ENCODE results near the gene ABCA7.

The ABCA7 gene

DNA sequence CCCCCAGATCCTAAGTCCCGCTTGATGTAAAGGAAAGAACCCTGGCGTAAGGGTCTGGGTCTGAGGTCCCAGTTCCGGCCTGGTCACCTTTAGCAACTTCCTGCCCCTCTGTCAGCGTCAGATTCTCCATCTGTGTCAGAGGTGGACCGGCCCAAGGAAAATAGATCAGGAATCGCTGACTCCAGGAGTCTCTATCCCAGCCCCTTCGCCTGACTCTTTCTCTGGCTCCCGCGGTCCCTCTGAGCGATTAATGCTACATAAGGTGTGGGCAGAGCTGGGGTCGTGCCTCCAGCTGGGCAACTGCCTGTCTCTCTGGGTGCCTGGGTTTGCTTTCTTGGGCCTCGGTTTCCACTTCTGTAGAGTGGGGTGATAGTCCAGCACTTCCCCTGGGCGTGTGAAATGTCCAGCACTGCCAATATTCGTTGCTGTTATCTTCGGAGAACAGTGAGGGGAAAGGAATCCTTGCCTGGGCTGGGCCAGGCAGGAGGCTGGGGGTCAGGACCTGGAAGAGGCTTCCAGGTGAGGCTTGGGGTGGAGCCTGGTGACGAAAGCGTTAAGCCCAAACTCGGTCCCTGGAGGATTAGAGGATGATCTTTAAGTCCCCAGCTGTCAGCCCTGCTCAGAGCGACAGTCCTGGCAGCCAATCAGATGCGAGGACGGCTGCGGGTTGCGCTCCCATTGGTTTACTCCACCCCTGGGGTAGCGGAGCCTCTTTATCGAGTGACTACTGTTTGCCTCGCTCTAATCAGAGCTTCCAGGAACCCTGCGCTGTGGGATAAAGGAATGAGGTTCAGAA lies 767 bp downstream of the ABCA7 start:
- peaks cover 5% of the 10 kb centered on the region for H3K4me1 ChIP-seq
- TF ChIP-seq CTCF (IDR thresholded peaks at IDR 0.05): no peak
- peak overlapping the region; percentile 63 for H3K4me3 ChIP-seq (ENCODE audit: low read depth, low read length)
- no peaks in the 10 kb centered on the region for H3K27me3 ChIP-seq (ENCODE audit: control insufficient read depth, insufficient read depth, low read length)
- peak overlapping the region; percentile 77 for H3K4me2 ChIP-seq (ENCODE audit: low read length)
- peak overlapping the region; percentile 3 for H3K27ac ChIP-seq
- H3K79me2 ChIP-seq: no peaks in the 10 kb centered on the region
- no peak overlapping the region for H3K9ac ChIP-seq
- H2AFZ ChIP-seq: peak overlapping the region; percentile 71
- no peaks in the 10 kb centered on the region for H3K9me3 ChIP-seq (ENCODE audit: control insufficient read depth, low read length)
- H3K36me3 ChIP-seq (ENCODE audit: control insufficient read depth, insufficient read depth, low read length): no peaks in the 10 kb centered on the region

DNA sequence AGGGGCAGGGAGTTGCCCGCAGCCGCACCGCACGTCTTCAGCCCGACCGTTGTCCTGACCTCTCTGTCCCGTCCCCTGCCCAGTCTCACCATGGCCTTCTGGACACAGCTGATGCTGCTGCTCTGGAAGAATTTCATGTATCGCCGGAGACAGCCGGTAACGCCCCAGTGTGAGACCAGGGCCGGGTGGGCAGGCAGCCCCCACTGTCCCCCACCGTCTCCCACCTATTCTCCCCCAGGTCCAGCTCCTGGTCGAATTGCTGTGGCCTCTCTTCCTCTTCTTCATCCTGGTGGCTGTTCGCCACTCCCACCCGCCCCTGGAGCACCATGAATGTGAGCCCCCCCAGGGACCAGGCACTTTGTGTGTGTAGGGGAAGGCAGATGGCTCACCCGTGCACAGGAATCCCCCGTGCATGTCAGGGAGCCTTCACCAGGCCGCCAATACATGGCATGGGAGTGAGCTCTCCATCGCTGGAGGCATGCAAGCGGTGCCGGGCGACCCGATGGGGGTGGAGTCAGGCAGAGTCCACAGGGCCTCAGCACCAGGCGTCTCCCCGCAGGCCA lies 1.4 kb downstream of the ABCA7 start:
- Histone ChIP-seq H2AFZ (peak overlapping the region; percentile 47), H3K4me3 (ENCODE audit: low read depth, low read length) (peak overlapping the region; percentile 63), H3K9me3 (ENCODE audit: control insufficient read depth, low read length) (no peaks in the 10 kb centered on the region), H3K27ac (no peak overlapping the region), H3K79me2 (no peaks in the 10 kb centered on the region), H3K36me3 (ENCODE audit: control insufficient read depth, insufficient read depth, low read length) (no peaks in the 10 kb centered on the region), H3K9ac (no peak overlapping the region), H3K4me1 (peaks cover 5% of the 10 kb centered on the region), H3K27me3 (ENCODE audit: control insufficient read depth, insufficient read depth, low read length) (no peaks in the 10 kb centered on the region), H3K4me2 (ENCODE audit: low read length) (peak overlapping the region; percentile 77)
- TF ChIP-seq CTCF (IDR thresholded peaks at IDR 0.05): no peak

DNA sequence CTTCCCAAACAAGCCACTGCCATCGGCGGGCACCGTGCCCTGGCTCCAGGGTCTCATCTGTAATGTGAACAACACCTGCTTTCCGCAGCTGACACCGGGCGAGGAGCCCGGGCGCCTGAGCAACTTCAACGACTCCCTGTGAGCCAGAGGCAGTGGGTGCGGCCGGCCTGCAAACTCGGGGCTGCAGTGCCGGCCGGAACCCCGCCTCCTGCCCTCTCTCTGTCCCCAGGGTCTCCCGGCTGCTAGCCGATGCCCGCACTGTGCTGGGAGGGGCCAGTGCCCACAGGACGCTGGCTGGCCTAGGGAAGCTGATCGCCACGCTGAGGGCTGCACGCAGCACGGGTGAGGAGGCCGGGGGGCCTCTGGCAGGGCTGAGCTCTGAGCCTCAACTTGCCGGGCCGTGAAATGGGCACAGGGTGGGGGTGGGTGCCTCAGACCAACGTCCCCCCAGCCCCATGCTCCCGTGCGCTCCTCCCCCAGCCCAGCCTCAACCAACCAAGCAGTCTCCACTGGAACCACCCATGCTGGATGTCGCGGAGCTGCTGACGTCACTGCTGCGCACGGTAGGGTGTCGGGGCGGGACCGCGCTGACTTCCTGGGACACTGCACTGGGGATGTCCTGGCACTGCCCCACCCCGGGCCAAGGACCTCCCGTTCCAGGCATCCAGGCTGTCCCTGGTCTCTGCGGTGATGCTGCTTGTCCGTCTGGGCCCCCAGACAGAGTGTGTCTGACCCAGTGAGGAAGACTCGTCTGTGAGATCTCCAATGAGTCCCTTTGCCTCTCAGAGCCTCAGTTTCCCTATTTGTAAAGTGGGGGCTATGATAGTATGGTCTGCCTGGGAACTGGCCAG lies 2.2 kb downstream of the ABCA7 start:
- no peak for TF ChIP-seq CTCF (IDR thresholded peaks at IDR 0.05)
- no peak overlapping the region for H3K4me2 ChIP-seq (ENCODE audit: low read length)
- no peaks in the 10 kb centered on the region for H3K36me3 ChIP-seq (ENCODE audit: control insufficient read depth, insufficient read depth, low read length)
- H3K79me2 ChIP-seq: no peaks in the 10 kb centered on the region
- H3K4me3 ChIP-seq (ENCODE audit: low read depth, low read length): no peak overlapping the region
- H3K4me1 ChIP-seq: peaks cover 5% of the 10 kb centered on the region
- H3K27ac ChIP-seq: no peak overlapping the region
- no peaks in the 10 kb centered on the region for H3K9me3 ChIP-seq (ENCODE audit: control insufficient read depth, low read length)
- no peaks in the 10 kb centered on the region for H3K27me3 ChIP-seq (ENCODE audit: control insufficient read depth, insufficient read depth, low read length)
- H3K9ac ChIP-seq: no peak overlapping the region
- no peak overlapping the region for H2AFZ ChIP-seq

GRCh38 chr19:1042689-1043511 lies 3.0 kb downstream of the ABCA7 start:
- Histone ChIP-seq H3K4me2 (ENCODE audit: low read length) (no peak overlapping the region), H3K79me2 (no peaks in the 10 kb centered on the region), H3K9ac (no peak overlapping the region), H3K9me3 (ENCODE audit: control insufficient read depth, low read length) (no peaks in the 10 kb centered on the region), H3K36me3 (ENCODE audit: control insufficient read depth, insufficient read depth, low read length) (no peaks in the 10 kb centered on the region), H3K4me1 (peaks cover 5% of the 10 kb centered on the region), H2AFZ (no peak overlapping the region), H3K27me3 (ENCODE audit: control insufficient read depth, insufficient read depth, low read length) (no peaks in the 10 kb centered on the region), H3K4me3 (ENCODE audit: low read depth, low read length) (no peak overlapping the region), H3K27ac (no peak overlapping the region)
- no peak for TF ChIP-seq CTCF (IDR thresholded peaks at IDR 0.05)
